HG03175 (cell line): ENCODE data around the gene SPATA16.

Source experiments
- ATAC-seq: cut with Tn5 transposase; IDR thresholded peaks from one replicate; pipeline ENCODE4 v1.9.1; 2021; ENCODE audit warnings: mild to moderate bottlenecking, moderate library complexity; ENCODE audit not compliant: unreplicated experiment

The SPATA16 gene

DNA sequence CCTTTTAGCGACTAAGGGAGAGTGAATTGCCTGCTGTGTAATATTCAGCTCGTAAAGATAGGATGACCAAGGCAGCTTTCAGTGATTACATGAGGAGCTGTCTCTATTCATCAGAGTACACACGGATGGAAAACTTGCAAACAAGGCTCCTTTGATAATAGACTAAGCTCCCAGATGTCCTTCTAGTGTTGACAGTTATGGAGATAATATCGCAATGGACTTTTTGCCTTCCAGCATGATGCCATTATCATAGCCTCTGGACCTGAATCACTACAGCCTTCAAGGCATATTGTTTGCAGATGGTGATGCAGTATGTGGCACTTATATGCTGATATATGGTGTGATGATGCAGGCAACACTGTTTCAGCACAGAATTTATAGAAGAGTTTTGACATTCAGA is 296.6 kb downstream of the SPATA16 start:
- ATAC-seq, result no peak

DNA sequence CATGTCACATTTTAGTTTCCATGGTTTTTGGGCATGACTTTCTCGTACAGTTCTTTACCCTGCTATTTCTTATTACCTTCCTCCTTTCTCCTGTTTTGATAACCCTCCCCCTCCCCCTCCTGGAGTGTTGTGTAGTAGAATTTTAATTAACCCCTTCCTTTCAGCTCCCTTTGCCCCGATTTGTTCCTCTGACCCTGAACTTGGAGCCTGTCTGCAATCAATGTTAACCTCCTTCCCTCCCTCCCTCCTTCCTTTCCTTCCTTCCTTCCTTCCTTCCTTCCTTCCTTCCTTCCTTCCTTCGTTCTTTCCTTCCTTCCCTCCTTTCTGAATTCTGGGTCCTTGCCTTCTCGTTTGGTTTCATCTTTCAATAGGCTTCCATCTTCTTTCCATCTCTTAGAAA is 300.1 kb downstream of the SPATA16 start:
- no peak for ATAC-seq

DNA sequence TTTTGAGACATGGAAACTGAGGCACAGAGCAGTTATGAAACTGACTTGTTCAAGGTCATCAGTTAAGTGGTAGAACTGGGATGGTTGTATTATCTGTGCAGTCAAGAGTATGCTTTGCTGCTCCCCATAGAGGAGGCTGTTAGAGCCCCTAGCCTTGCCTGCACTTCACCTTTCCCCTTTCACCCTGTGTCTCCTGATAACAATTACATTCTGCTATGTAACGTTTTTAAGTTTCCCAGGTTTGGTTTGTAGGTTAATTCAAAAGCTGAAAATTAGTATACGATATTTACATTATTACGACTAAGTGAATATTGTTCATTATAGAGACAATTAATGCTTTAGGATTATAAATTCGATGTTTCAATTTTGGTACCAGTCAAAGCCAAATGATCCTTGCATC is 300.6 kb downstream of the SPATA16 start:
- ATAC-seq, result no peak

DNA sequence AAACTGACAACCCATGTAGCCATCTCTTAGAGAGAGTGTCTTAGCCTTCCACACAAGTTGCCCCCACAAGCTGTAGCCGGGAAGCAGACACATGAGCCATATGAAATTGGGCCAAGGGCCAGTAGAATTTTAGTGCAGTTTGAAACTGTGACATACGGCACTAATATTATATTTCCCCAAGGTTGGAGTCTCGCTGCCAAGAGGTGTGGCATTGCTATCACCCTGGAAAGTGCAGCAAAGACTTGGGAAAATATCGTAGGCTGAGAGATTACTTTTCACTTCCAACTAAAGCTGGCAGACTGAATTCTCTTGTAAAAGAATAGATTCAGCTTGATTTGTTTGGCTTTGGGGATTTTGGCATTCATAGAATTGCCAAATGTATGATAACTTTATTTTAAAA is 301.4 kb downstream of the SPATA16 start:
- ATAC-seq, result no peak
